Fibroblast of lung (primary cell): ENCODE results near the gene KRT33A. TPM values are rescaled to one million over a fixed set of nuclear protein-coding genes. Genes with fewer than 3 reads are reported as not detected.

Source experiments
- DNase-seq, 2 donors: peaks; one replicate each; pipeline versions ENCODE4 v3.0.0 to v3.0.0-alpha.2; 2010; ENCODE audit warnings: low read depth in 2 of 2
- H2AFZ ChIP-seq: 2 replicates; pipeline ENCODE4 v1.5.1; 2012; ENCODE audit warnings: low read length, control low read depth, inconsistent platforms
- H3K27ac ChIP-seq: 2 replicates; pipeline ENCODE4 v1.5.1; 2011; ENCODE audit warnings: low read length, control low read depth; ENCODE audit not compliant: insufficient read depth
- H3K27me3 ChIP-seq: 2 replicates; pipeline ENCODE4 v1.5.1; 2011; ENCODE audit warnings: mild to moderate bottlenecking, low read length; ENCODE audit not compliant: control insufficient read depth, insufficient read depth
- H3K36me3 ChIP-seq: 2 replicates; pipeline ENCODE4 v1.5.1; 2011; ENCODE audit warnings: low read length; ENCODE audit not compliant: control insufficient read depth, insufficient read depth
- H3K4me1 ChIP-seq: 2 replicates; pipeline ENCODE4 v1.5.1; 2011; ENCODE audit warnings: low read length; ENCODE audit not compliant: control insufficient read depth, insufficient read depth; ENCODE audit errors: extremely low read depth
- H3K4me2 ChIP-seq: 2 replicates; pipeline ENCODE4 v1.5.1; 2011; ENCODE audit warnings: low read length, control low read depth; ENCODE audit not compliant: insufficient read depth; ENCODE audit errors: extremely low read depth
- H3K4me3 ChIP-seq, 4 experiments: fragments of 200-600 bp in 1 of 4; sonication (generic) in 1 of 4; replicated peaks in 1 of 4; 2 replicates each; pipeline ENCODE4 v1.5.1; 2011 to 2016; ENCODE audit warnings: low read length in 4 of 4, low read depth in 3 of 4, mild to moderate bottlenecking in 3 of 4, control low read depth in 2 of 4, inconsistent platforms in 1 of 4, mixed read lengths in 1 of 4; ENCODE audit not compliant: insufficient read depth in 1 of 4; ENCODE audit errors: control extremely low read depth in 1 of 4
- H3K79me2 ChIP-seq: 2 replicates; pipeline ENCODE4 v1.5.1; 2012; ENCODE audit warnings: mild to moderate bottlenecking, low read length, inconsistent platforms; ENCODE audit not compliant: control insufficient read depth, insufficient read depth
- H3K9ac ChIP-seq: 2 replicates; pipeline ENCODE4 v1.5.1; 2011; ENCODE audit warnings: mild to moderate bottlenecking, low read length, control low read depth; ENCODE audit not compliant: insufficient read depth
- H3K9me3 ChIP-seq: 2 replicates; pipeline ENCODE4 v1.5.1; 2012; ENCODE audit warnings: low read depth, low read length; ENCODE audit not compliant: control insufficient read depth, insufficient read depth
- H4K20me1 ChIP-seq: 2 replicates; pipeline ENCODE4 v1.5.1; 2011; ENCODE audit warnings: low read length; ENCODE audit not compliant: control insufficient read depth, insufficient read depth; ENCODE audit errors: extremely low read depth
- EZH2 ChIP-seq: IDR thresholded peaks from 2 replicates; pipeline ENCODE4 v1.5.1; 2012; ENCODE audit warnings: low read length, control low read depth, mild to moderate bottlenecking; ENCODE audit errors: missing control alignments
- polyA plus RNA-seq, 2 donors: library from polyadenylated mRNA; depleted of rRNA in 1 of 2; stranded (reverse) in 1 of 2; unstranded in 1 of 2; fragments of >200 nt; gene quantifications; 2 replicates each; pipeline ENCODE4 v1.2.1, GENCODE V29; 2011 to 2012; ENCODE audit warnings: missing spikeins in 1 of 2
- total RNA-seq: library from RNA; depleted of rRNA; stranded (reverse); fragments of >200 nt; gene quantifications from 2 replicates; pipeline ENCODE4 v1.2.1, GENCODE V29; 2014
- TF ChIP-seq, protein P1 (sequence below), 2 donors: IDR thresholded peaks in 1 of 2; conservative IDR thresholded peaks in 1 of 2; 1 replicate in 1 of 2; 2 replicates in 1 of 2; pipeline ENCODE4 v1.5.1; 2011 to 2012; ENCODE audit warnings: low read length in 2 of 2, control low read depth in 1 of 2, inconsistent platforms in 1 of 2, low read depth in 1 of 2, mild to moderate bottlenecking in 1 of 2

KRT33A gene
- total and polyA plus RNA-seq, 2 donors (not counting 1 experiment from before 2014, with no cell fraction given) = not detected

DNA sequence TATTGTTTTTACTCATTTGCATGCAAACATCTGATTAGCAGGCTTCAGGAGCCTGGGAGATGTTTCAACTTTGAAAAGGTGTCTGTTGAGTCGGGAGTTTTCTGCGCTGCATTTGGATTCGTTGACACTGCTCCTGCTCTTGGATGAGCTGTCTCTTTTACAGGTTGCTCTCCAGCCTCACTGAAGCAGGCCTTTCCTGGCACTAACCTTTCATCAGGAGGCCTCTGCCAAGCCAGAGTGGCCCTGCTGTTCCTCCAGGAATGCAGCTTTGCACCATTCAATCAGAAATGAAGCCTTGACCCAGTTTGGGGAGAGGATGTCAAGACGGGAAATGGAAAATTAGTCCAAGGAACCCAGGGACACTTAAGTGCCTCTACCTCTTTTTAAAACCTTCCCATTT is 47.6 kb downstream of the KRT33A start:
- H3K4me3 ChIP-seq = no peak overlapping the region
- no peaks in the 10 kb centered on the region for H3K79me2 ChIP-seq
- DNase-seq = no peak
- H3K4me2 ChIP-seq = no peak overlapping the region
- H3K9ac ChIP-seq = no peak overlapping the region
- H3K27me3 ChIP-seq = peaks cover 19% of the 10 kb centered on the region
- H3K9me3 ChIP-seq = no peaks in the 10 kb centered on the region
- no peaks in the 10 kb centered on the region for H3K4me1 ChIP-seq
- TF ChIP-seq, protein P1, sequence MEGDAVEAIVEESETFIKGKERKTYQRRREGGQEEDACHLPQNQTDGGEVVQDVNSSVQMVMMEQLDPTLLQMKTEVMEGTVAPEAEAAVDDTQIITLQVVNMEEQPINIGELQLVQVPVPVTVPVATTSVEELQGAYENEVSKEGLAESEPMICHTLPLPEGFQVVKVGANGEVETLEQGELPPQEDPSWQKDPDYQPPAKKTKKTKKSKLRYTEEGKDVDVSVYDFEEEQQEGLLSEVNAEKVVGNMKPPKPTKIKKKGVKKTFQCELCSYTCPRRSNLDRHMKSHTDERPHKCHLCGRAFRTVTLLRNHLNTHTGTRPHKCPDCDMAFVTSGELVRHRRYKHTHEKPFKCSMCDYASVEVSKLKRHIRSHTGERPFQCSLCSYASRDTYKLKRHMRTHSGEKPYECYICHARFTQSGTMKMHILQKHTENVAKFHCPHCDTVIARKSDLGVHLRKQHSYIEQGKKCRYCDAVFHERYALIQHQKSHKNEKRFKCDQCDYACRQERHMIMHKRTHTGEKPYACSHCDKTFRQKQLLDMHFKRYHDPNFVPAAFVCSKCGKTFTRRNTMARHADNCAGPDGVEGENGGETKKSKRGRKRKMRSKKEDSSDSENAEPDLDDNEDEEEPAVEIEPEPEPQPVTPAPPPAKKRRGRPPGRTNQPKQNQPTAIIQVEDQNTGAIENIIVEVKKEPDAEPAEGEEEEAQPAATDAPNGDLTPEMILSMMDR (conservative IDR thresholded peaks at IDR 0.05 in 1 of 2, IDR thresholded peaks at IDR 0.05 in 1 of 2; ENCODE audit: low read depth in 1 of 2, low read length in 2 of 2) = no peak
- no peak for TF ChIP-seq EZH2
- no peaks in the 10 kb centered on the region for H3K36me3 ChIP-seq
- no peaks in the 10 kb centered on the region for H4K20me1 ChIP-seq
- no peak overlapping the region for H2AFZ ChIP-seq
- H3K27ac ChIP-seq = no peak overlapping the region

DNA sequence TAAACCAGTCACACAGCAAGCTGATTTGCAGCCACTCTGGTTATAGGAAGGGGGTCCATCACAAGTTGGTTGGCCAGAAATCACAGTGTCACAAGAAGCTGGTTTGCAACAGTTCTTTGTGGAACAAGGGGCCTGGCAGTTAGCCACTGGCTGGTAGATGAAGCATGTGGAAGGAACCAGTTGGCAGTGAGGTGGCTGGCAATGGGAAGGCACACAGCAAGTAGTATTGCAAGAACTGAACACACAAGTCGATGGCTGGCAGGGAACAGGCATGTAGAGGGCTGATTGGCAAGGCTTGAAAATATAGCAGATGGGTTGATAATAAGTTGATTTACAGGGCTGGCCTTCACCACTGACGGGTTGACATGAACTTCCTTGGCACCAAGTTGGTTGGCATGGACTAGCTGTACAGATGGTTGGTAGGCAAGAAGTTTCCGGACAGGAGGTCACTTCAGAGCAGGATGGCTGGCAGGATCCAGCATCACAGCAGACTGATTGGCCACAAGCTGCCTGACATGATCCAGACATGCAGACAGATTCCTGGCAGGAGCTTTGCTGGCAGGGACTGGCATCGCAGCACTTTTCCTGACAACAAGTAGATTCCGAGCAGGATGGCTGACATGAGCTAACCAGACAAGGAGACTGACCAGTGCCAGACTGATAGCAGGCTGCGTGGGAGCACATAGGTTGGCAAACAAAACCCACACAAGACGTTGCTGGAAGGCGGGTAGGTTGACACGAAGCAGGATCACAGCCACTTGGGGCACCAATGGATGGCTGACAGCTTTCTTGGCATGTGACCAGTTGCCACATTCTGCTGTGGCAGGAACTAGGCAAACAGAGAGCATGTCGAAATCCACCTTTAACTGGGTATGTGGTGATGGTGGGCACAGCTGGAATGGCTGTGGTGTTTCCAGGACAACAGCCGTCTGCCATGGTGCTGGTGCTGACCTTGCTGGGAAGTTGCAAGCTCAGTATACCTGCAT is 48.4 kb downstream of the KRT33A start, which contains the start of gene KRTAP29-1:
KRTAP29-1 (minus strand) TSS at position 936 of the 986 bp plus-strand sequence; CDS start at position 936, 0 bp downstream.
- TF ChIP-seq, protein P1 (conservative IDR thresholded peaks at IDR 0.05 in 1 of 2, IDR thresholded peaks at IDR 0.05 in 1 of 2; ENCODE audit: low read depth in 1 of 2, low read length in 2 of 2) = no peak
- no peak for TF ChIP-seq EZH2

DNA sequence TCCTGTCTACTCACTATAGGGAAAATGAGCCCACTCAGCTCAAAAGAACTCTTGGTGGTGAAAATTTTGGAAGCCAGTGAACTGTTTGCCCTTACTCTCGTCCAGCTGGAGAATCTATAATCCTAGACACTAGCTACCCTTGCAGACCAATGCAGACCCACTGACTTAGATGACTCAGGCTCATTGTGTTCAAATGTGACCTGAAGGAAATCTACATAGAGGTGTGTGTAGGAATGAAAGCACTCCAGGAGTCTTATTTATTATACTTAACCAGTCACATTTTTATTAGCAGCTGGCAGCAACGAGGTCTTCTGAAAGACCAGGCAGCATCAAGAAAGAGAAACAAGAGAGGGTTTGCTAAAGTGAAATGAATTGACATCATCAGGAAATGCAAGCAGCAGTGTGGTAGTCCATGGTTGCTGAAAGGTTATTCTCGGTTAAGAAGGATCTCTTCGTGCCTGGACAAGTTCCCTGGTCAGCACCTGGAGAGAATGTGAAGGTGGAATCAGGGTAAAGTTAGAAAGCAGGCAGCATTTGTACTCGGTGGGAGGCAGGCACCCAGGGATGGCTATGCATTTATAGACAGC is 49.3 kb downstream of the KRT33A start:
- Histone ChIP-seq H2AFZ (no peak overlapping the region), H3K4me2 (no peak overlapping the region), H3K36me3 (no peaks in the 10 kb centered on the region), H3K27me3 (peaks cover 12% of the 10 kb centered on the region), H3K27ac (no peak overlapping the region), H3K9ac (no peak overlapping the region), H3K4me3 (no peak overlapping the region), H4K20me1 (no peaks in the 10 kb centered on the region), H3K4me1 (no peaks in the 10 kb centered on the region), H3K79me2 (no peaks in the 10 kb centered on the region), H3K9me3 (no peaks in the 10 kb centered on the region)
- TF ChIP-seq, protein P1 (conservative IDR thresholded peaks at IDR 0.05 in 1 of 2, IDR thresholded peaks at IDR 0.05 in 1 of 2; ENCODE audit: low read depth in 1 of 2, low read length in 2 of 2) = no peak
- no peak for TF ChIP-seq EZH2
- DNase-seq = peak in 1 of 2 donors; percentile 11

More for the DNA sequence above, 48.4 kb downstream of the KRT33A start, which contains the start of gene KRTAP29-1:
- H2AFZ ChIP-seq = no peak within 1 kb of the TSS
- DNase-seq = no peak
- no peak within 1 kb of the TSS for H3K4me3 ChIP-seq
- no peak within 1 kb of the TSS for H3K9ac ChIP-seq
- H3K4me2 ChIP-seq = no peak within 1 kb of the TSS
- H3K36me3 ChIP-seq = no peaks in the 10 kb centered on the region
- H3K79me2 ChIP-seq = no peaks in the 10 kb centered on the region
- H3K4me1 ChIP-seq = no peaks in the 10 kb centered on the region
- H3K27me3 ChIP-seq = peaks cover 16% of the 10 kb centered on the region
- no peaks in the 10 kb centered on the region for H4K20me1 ChIP-seq
- no peak within 1 kb of the TSS for H3K27ac ChIP-seq
- no peaks in the 10 kb centered on the region for H3K9me3 ChIP-seq
